OCI-LY7 (cell line): ENCODE data around the gene CTTNBP2.

Experiments used
- EZH2phosphoT487 ChIP-seq: fragments of 200-600 bp; sonication (generic); IDR thresholded peaks from 2 replicates; pipeline ENCODE4 v1.6.1; 2018; ENCODE audit warnings: low read depth, borderline replicate concordance, mild to moderate bottlenecking, mixed run types, antibody characterized with exemption, low read length, moderate library complexity, mixed read lengths
- TF ChIP-seq, protein P1 (sequence below): fragments of 200-600 bp; sonication (generic); conservative IDR thresholded peaks from 2 replicates; pipeline ENCODE4 v1.5.1; 2014; ENCODE audit warnings: mild to moderate bottlenecking, antibody characterized with exemption, low read length, moderate library complexity, mixed read lengths

DNA sequence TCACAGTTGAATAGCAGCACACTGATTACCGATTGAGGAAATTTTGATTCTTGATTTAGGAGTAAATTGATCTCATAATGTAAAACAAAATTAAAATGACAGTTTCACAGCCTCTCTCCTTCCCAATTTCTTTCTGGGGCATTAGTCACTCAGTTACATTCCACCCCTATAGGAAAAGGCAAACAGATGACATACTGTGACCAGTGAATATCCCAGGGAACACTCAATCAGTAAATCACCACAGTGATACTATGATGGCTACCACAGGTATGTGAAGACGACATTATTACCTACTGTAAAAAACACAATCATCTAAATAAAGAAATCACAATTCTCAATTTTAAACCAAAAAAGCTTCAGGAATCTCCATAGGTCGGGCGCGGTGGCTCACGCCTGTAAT, 15.5 kb downstream of the CTTNBP2 start:
- TF ChIP-seq, protein P1, sequence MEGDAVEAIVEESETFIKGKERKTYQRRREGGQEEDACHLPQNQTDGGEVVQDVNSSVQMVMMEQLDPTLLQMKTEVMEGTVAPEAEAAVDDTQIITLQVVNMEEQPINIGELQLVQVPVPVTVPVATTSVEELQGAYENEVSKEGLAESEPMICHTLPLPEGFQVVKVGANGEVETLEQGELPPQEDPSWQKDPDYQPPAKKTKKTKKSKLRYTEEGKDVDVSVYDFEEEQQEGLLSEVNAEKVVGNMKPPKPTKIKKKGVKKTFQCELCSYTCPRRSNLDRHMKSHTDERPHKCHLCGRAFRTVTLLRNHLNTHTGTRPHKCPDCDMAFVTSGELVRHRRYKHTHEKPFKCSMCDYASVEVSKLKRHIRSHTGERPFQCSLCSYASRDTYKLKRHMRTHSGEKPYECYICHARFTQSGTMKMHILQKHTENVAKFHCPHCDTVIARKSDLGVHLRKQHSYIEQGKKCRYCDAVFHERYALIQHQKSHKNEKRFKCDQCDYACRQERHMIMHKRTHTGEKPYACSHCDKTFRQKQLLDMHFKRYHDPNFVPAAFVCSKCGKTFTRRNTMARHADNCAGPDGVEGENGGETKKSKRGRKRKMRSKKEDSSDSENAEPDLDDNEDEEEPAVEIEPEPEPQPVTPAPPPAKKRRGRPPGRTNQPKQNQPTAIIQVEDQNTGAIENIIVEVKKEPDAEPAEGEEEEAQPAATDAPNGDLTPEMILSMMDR = no peak
- no peak for TF ChIP-seq EZH2phosphoT487
